ENCODE measurements around the gene KCNG4.

KCNG4 gene

GRCh38 chr16:84239909-84240308, at the start of gene KCNG4:
Gene KCNG4, minus strand, starts transcription at chr16:84240012. Its CDS starts 2,527 bp downstream, at chr16:84237485.
- no peak for DNase-seq (ENCODE audit: low read depth in 4 of 4, low spot score in 1 of 4)

- no peak for DNase-seq (ENCODE audit: low read depth in 4 of 4, low spot score in 1 of 4)
Observed at GRCh38 chr16:84288902-84289301, 49.1 kb upstream of the KCNG4 start.

GRCh38 chr16:84286578-84287240, 46.9 kb upstream of the KCNG4 start:
- DNase-seq (ENCODE audit: low read depth in 4 of 4, low spot score in 1 of 4) = no peak

- no peak for DNase-seq (ENCODE audit: low read depth in 4 of 4, low spot score in 1 of 4)
Observed at GRCh38 chr16:84284154-84284722, 44.4 kb upstream of the KCNG4 start.

- no peak for DNase-seq (ENCODE audit: low read depth in 4 of 4, low spot score in 1 of 4)
Observed at GRCh38 chr16:84283314-84284153, 43.7 kb upstream of the KCNG4 start.

- no peak for DNase-seq (ENCODE audit: low read depth in 4 of 4, low spot score in 1 of 4)
Observed at GRCh38 chr16:84282533-84282932, 42.7 kb upstream of the KCNG4 start.

GRCh38 chr16:84281074-84281473, 41.3 kb upstream of the KCNG4 start:
- no peak for DNase-seq (ENCODE audit: low read depth in 4 of 4, low spot score in 1 of 4)

- DNase-seq (ENCODE audit: low read depth in 4 of 4, low spot score in 1 of 4) = no peak
Observed at GRCh38 chr16:84279881-84280280, 40.1 kb upstream of the KCNG4 start.

- no peak for DNase-seq (ENCODE audit: low read depth in 4 of 4, low spot score in 1 of 4)
Observed at GRCh38 chr16:84278968-84279367, 39.2 kb upstream of the KCNG4 start.

GRCh38 chr16:84278333-84278732, 38.5 kb upstream of the KCNG4 start:
- no peak for DNase-seq (ENCODE audit: low read depth in 4 of 4, low spot score in 1 of 4)

- peak; percentile 57 to 63 (median 62) for DNase-seq (ENCODE audit: low read depth in 4 of 4, low spot score in 1 of 4)
Observed at GRCh38 chr16:84277244-84277823, 37.5 kb upstream of the KCNG4 start.

GRCh38 chr16:84275585-84276151, 35.9 kb upstream of the KCNG4 start:
- DNase-seq (ENCODE audit: low read depth in 4 of 4, low spot score in 1 of 4) = no peak

GRCh38 chr16:84274515-84274914, 34.7 kb upstream of the KCNG4 start:
- no peak for DNase-seq (ENCODE audit: low read depth in 4 of 4, low spot score in 1 of 4)

GRCh38 chr16:84272740-84273320, 33.0 kb upstream of the KCNG4 start:
- DNase-seq (ENCODE audit: low read depth in 4 of 4, low spot score in 1 of 4) = no peak

GRCh38 chr16:84271866-84272265, 32.1 kb upstream of the KCNG4 start:
- no peak for DNase-seq (ENCODE audit: low read depth in 4 of 4, low spot score in 1 of 4)

- DNase-seq (ENCODE audit: low read depth in 4 of 4, low spot score in 1 of 4) = no peak
Observed at GRCh38 chr16:84271037-84271436, 31.2 kb upstream of the KCNG4 start.

- DNase-seq (ENCODE audit: low read depth in 4 of 4, low spot score in 1 of 4) = no peak
Observed at GRCh38 chr16:84270531-84270930, 30.7 kb upstream of the KCNG4 start.

GRCh38 chr16:84270071-84270470, 30.3 kb upstream of the KCNG4 start:
- DNase-seq (ENCODE audit: low read depth in 4 of 4, low spot score in 1 of 4) = no peak

- DNase-seq (ENCODE audit: low read depth in 4 of 4, low spot score in 1 of 4) = no peak
Observed at GRCh38 chr16:84268291-84269040, 28.7 kb upstream of the KCNG4 start.

GRCh38 chr16:84267380-84267779, 27.6 kb upstream of the KCNG4 start:
- no peak for DNase-seq (ENCODE audit: low read depth in 4 of 4, low spot score in 1 of 4)

Data from stimulated activated CD4-positive, alpha-beta T cell treated with anti-CD3 and anti-CD28 coated beads, Interleukin-1b, Interleukin-23, amount 100 ng/mL, for 24 hours (primary cell).